ENCODE measurements around the gene LUZP4.

- TF ChIP-seq, protein P1, sequence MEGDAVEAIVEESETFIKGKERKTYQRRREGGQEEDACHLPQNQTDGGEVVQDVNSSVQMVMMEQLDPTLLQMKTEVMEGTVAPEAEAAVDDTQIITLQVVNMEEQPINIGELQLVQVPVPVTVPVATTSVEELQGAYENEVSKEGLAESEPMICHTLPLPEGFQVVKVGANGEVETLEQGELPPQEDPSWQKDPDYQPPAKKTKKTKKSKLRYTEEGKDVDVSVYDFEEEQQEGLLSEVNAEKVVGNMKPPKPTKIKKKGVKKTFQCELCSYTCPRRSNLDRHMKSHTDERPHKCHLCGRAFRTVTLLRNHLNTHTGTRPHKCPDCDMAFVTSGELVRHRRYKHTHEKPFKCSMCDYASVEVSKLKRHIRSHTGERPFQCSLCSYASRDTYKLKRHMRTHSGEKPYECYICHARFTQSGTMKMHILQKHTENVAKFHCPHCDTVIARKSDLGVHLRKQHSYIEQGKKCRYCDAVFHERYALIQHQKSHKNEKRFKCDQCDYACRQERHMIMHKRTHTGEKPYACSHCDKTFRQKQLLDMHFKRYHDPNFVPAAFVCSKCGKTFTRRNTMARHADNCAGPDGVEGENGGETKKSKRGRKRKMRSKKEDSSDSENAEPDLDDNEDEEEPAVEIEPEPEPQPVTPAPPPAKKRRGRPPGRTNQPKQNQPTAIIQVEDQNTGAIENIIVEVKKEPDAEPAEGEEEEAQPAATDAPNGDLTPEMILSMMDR (conservative IDR thresholded peaks at IDR 0.05): no peak
- TF ChIP-seq EZH2 (IDR thresholded peaks at IDR 0.05; ENCODE audit: low read depth): no peak
Measured at GRCh38 chrX:115345615-115346014, 56.1 kb downstream of the LUZP4 start.
